Liver (tissue), 3 donors: ENCODE data around the gene SATB1.
"Not testable (repeated sequence)": the region's sequence is repeated elsewhere in the genome, so short reads cannot be mapped to it uniquely, and the experiment has no call there.

Experiments used
- CTCF ChIP-seq: fragments of 150-350 bp; IDR thresholded peaks from 2 replicates; pipeline ENCODE4 v1.5.1; 2017; ENCODE audit warnings: improper control_type of control experiment, low read depth, low read length; ENCODE audit not compliant: missing input control
- FOXA2 ChIP-seq: IDR thresholded peaks from 2 replicates; pipeline ENCODE4 v1.6.1; 2016; ENCODE audit warnings: antibody characterized with exemption
- GABPA ChIP-seq, 2 donors: IDR thresholded peaks in 1 of 2; conservative IDR thresholded peaks in 1 of 2; 2 replicates each; pipeline ENCODE4 v1.6.1; 2016; ENCODE audit warnings: antibody characterized with exemption in 2 of 2, mild to moderate bottlenecking in 1 of 2, moderate library complexity in 1 of 2
- MAX ChIP-seq: IDR thresholded peaks from 2 replicates; pipeline ENCODE4 v1.6.1; 2016; ENCODE audit warnings: antibody characterized with exemption
- NR2F2 ChIP-seq: IDR thresholded peaks from 2 replicates; pipeline ENCODE4 v1.6.1; 2016; ENCODE audit warnings: antibody characterized with exemption
- RXRA ChIP-seq, 2 donors: IDR thresholded peaks; 2 replicates each; pipeline ENCODE4 v1.6.1; 2017 to 2018; ENCODE audit warnings: antibody characterized with exemption in 2 of 2, mild to moderate bottlenecking in 1 of 2
- SP1 ChIP-seq: IDR thresholded peaks from 2 replicates; pipeline ENCODE4 v1.6.1; 2018; ENCODE audit warnings: antibody characterized with exemption, mild to moderate bottlenecking
- TAF1 ChIP-seq: conservative IDR thresholded peaks from 2 replicates; pipeline ENCODE4 v1.6.1; 2016; ENCODE audit warnings: antibody characterized with exemption, mild to moderate bottlenecking
- YY1 ChIP-seq: IDR thresholded peaks from 2 replicates; pipeline ENCODE4 v1.6.1; 2016; ENCODE audit warnings: antibody characterized with exemption, mild to moderate bottlenecking
- TF ChIP-seq, protein P1 (sequence below): IDR thresholded peaks from 2 replicates; pipeline ENCODE4 v1.6.1; 2016; ENCODE audit warnings: antibody characterized with exemption, mild to moderate bottlenecking
- TF ChIP-seq, protein P2 (sequence below): IDR thresholded peaks from 2 replicates; pipeline ENCODE4 v1.6.1; 2016; ENCODE audit warnings: antibody characterized with exemption
- TF ChIP-seq, protein P3 (sequence below): IDR thresholded peaks from 2 replicates; pipeline ENCODE4 v1.6.1; 2016; ENCODE audit warnings: antibody characterized with exemption
- donor health status: healthy.
- donor health status: healthy.

GRCh38 chr3:18330772-18331441 is 94.2 kb downstream of the SATB1 start:
- TF ChIP-seq, protein P1, sequence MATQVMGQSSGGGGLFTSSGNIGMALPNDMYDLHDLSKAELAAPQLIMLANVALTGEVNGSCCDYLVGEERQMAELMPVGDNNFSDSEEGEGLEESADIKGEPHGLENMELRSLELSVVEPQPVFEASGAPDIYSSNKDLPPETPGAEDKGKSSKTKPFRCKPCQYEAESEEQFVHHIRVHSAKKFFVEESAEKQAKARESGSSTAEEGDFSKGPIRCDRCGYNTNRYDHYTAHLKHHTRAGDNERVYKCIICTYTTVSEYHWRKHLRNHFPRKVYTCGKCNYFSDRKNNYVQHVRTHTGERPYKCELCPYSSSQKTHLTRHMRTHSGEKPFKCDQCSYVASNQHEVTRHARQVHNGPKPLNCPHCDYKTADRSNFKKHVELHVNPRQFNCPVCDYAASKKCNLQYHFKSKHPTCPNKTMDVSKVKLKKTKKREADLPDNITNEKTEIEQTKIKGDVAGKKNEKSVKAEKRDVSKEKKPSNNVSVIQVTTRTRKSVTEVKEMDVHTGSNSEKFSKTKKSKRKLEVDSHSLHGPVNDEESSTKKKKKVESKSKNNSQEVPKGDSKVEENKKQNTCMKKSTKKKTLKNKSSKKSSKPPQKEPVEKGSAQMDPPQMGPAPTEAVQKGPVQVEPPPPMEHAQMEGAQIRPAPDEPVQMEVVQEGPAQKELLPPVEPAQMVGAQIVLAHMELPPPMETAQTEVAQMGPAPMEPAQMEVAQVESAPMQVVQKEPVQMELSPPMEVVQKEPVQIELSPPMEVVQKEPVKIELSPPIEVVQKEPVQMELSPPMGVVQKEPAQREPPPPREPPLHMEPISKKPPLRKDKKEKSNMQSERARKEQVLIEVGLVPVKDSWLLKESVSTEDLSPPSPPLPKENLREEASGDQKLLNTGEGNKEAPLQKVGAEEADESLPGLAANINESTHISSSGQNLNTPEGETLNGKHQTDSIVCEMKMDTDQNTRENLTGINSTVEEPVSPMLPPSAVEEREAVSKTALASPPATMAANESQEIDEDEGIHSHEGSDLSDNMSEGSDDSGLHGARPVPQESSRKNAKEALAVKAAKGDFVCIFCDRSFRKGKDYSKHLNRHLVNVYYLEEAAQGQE, result not testable (repeated sequence)
- TF ChIP-seq CTCF; MAX; TAF1; YY1; GABPA (IDR thresholded peaks at IDR 0.05 in 1 of 2, conservative IDR thresholded peaks at IDR 0.05 in 1 of 2); NR2F2; FOXA2; SP1; RXRA (IDR thresholded peaks at IDR 0.05): not testable (repeated sequence)
- TF ChIP-seq, protein P2, sequence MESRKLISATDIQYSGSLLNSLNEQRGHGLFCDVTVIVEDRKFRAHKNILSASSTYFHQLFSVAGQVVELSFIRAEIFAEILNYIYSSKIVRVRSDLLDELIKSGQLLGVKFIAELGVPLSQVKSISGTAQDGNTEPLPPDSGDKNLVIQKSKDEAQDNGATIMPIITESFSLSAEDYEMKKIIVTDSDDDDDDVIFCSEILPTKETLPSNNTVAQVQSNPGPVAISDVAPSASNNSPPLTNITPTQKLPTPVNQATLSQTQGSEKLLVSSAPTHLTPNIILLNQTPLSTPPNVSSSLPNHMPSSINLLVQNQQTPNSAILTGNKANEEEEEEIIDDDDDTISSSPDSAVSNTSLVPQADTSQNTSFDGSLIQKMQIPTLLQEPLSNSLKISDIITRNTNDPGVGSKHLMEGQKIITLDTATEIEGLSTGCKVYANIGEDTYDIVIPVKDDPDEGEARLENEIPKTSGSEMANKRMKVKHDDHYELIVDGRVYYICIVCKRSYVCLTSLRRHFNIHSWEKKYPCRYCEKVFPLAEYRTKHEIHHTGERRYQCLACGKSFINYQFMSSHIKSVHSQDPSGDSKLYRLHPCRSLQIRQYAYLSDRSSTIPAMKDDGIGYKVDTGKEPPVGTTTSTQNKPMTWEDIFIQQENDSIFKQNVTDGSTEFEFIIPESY, result not testable (repeated sequence)
- TF ChIP-seq, protein P3, sequence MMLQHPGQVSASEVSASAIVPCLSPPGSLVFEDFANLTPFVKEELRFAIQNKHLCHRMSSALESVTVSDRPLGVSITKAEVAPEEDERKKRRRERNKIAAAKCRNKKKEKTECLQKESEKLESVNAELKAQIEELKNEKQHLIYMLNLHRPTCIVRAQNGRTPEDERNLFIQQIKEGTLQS, result not testable (repeated sequence)
